Measurements from ENCODE around the gene TSKU.
"Not testable (repeated sequence)": the region's sequence is repeated elsewhere in the genome, so short reads cannot be mapped to it uniquely, and the experiment has no call there.

TSKU gene

GRCh38 chr11:76789443-76789719, 6.2 kb downstream of the TSKU start:
- DNase-seq: no peak

GRCh38 chr11:76790251-76790650, 7.1 kb downstream of the TSKU start:
- DNase-seq: no peak

- not testable (repeated sequence) for DNase-seq
Measured at GRCh38 chr11:76791002-76791770, 8.0 kb downstream of the TSKU start.

- DNase-seq: no peak
Measured at GRCh38 chr11:76791861-76792260, 8.7 kb downstream of the TSKU start.

GRCh38 chr11:76792505-76793264, 9.5 kb downstream of the TSKU start:
- DNase-seq: no peak

GRCh38 chr11:76793391-76794291, 10.5 kb downstream of the TSKU start:
- DNase-seq: peak; percentile 85

GRCh38 chr11:76794371-76795289, 11.5 kb downstream of the TSKU start:
- DNase-seq: no peak

GRCh38 chr11:76795290-76795935, 12.3 kb downstream of the TSKU start:
- no peak for DNase-seq

GRCh38 chr11:76795936-76796441, 12.8 kb downstream of the TSKU start:
- no peak for DNase-seq

GRCh38 chr11:76796511-76797198, 13.5 kb downstream of the TSKU start:
- no peak for DNase-seq

- DNase-seq: no peak
Measured at GRCh38 chr11:76797341-76798201, 14.4 kb downstream of the TSKU start.

- DNase-seq: no peak
Measured at GRCh38 chr11:76798202-76798581, 15.0 kb downstream of the TSKU start.

- no peak for DNase-seq
Measured at GRCh38 chr11:76798671-76799065, 15.5 kb downstream of the TSKU start.

GRCh38 chr11:76799066-76799804, 16.1 kb downstream of the TSKU start:
- DNase-seq: peak; percentile 91

- no peak for DNase-seq
Measured at GRCh38 chr11:76800466-76801200, 17.5 kb downstream of the TSKU start.

- no peak for DNase-seq
Measured at GRCh38 chr11:76801225-76801624, 18.1 kb downstream of the TSKU start.

- peak; percentile 63 for DNase-seq
Measured at GRCh38 chr11:76801736-76802135, 18.6 kb downstream of the TSKU start.

GRCh38 chr11:76802151-76802550, 19.0 kb downstream of the TSKU start:
- no peak for DNase-seq

- DNase-seq: no peak
Measured at GRCh38 chr11:76802621-76803020, 19.5 kb downstream of the TSKU start.
